ENCODE results near the gene PSMB5.

The PSMB5 gene

GRCh38 chr14:23009939-23010726 is 24.6 kb downstream of the PSMB5 start, which contains the start of gene C14orf93 (continued):
- TF ChIP-seq ZBTB44 (tag by site-specific recombination; IDR thresholded peaks at IDR 0.05) (no peak), ZSCAN30 (tag by site-specific recombination; IDR thresholded peaks at IDR 0.05) (no peak), ZNF473 (tag by site-specific recombination; IDR thresholded peaks at IDR 0.05) (no peak), ZNF76 (tag by site-specific recombination; IDR thresholded peaks at IDR 0.05; ENCODE audit: borderline replicate concordance, low read depth) (no peak), ZNF37A (tag by site-specific recombination; IDR thresholded peaks at IDR 0.05) (no peak), ZNF645 (tag by site-specific recombination; IDR thresholded peaks at IDR 0.05) (no peak), ZNF560 (tag by site-specific recombination; IDR thresholded peaks at IDR 0.05; ENCODE audit: borderline replicate concordance) (no peak), ZNF16 (tag by site-specific recombination; IDR thresholded peaks at IDR 0.05; ENCODE audit: low read depth) (no peak), KLF16 (tag by site-specific recombination; IDR thresholded peaks at IDR 0.05) (0 out of 2 replicates have a peak, but pooled peaks have one; percentile 25), ZNF335 (tag by site-specific recombination; conservative IDR thresholded peaks at IDR 0.05) (peak; percentile 94), ELK4 (IDR thresholded peaks at IDR 0.05; ENCODE audit: borderline replicate concordance, low read depth, low read length) (no peak), KLF9 (tag by site-specific recombination; IDR thresholded peaks at IDR 0.05; ENCODE audit: low read depth) (no peak), ZNF776 (tag by site-specific recombination; IDR thresholded peaks at IDR 0.05; ENCODE audit: borderline replicate concordance) (no peak), ZNF114 (tag by site-specific recombination; IDR thresholded peaks at IDR 0.05) (no peak), ZNF223 (tag by site-specific recombination; IDR thresholded peaks at IDR 0.05) (no peak), IKZF3 (tag by site-specific recombination; IDR thresholded peaks at IDR 0.05) (0 out of 2 replicates have a peak, but pooled peaks have one; percentile 10), ZNF529 (tag by site-specific recombination; IDR thresholded peaks at IDR 0.05; ENCODE audit: insufficient replicate concordance) (no peak), ZNF280C (tag by site-specific recombination; IDR thresholded peaks at IDR 0.05) (no peak), ZNF280D (tag by site-specific recombination; IDR thresholded peaks at IDR 0.05) (no peak), ZNF791 (tag by site-specific recombination; IDR thresholded peaks at IDR 0.05) (no peak), ZBTB7A (tag by site-specific recombination; IDR thresholded peaks at IDR 0.05; ENCODE audit: low read depth) (peak; percentile 97), SP3 (tag by site-specific recombination; IDR thresholded peaks at IDR 0.05) (0 out of 2 replicates have a peak, but pooled peaks have one; percentile 40), ZNF266 (tag by site-specific recombination; IDR thresholded peaks at IDR 0.05; ENCODE audit: low read depth) (no peak), ZNF544 (tag by site-specific recombination; IDR thresholded peaks at IDR 0.05) (no peak), ZBTB10 (tag by site-specific recombination; IDR thresholded peaks at IDR 0.05) (peak; percentile 95), MEIS1 (CRISPR knock-in tag; IDR thresholded peaks at IDR 0.05; ENCODE audit: borderline replicate concordance) (no peak)

Data from HEK293 (cell line).